Measurements from ENCODE around the gene GAK.
"Not testable (repeated sequence)": the region's sequence is repeated elsewhere in the genome, so short reads cannot be mapped to it uniquely, and the experiment has no call there.

GAK gene

DNA sequence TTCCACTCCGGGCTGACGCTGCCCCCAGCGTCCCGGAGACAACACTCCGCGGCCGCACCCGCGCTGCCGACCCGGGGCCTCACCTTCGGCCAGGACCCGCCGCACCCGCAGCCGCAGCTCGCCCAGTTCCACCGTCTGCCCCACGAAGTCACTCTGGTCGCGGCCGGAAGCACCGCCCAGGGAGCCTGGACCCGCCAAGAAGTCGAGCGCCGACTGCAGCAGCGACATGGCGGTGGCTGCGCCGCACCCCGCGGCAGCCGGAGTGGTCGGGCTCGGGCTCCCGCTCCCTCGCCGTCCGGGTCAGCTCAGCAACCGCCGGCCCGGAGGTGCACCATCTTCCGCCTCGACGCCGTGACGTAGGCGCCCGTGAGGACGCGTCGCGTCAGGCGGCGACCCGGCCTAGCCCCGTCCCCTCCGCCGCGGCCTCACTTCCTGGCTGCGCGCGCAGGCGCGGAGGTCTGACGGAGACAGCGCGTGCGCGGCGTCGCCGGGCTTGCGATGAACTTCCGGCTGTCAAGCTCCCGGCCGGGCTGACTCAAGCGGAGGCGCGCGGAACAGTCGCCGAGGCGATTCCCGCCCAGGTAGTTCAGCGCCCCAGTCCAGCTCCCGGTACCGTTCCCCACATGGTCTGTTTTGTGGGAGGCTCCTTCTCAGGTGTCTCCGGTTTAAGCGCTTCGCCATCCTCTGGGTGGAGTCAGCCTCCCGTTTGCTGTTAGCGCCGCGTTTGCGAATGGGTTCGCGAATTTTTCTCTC lies at the start of gene GAK, which contains the start of gene TMEM175:
GAK (minus strand) TSS at position 357 of the 753 bp plus-strand sequence; CDS start at position 228, 129 bp downstream.
TMEM175 (plus strand) TSS at position 501 of the 753 bp plus-strand sequence. CDS start 15,280 bp downstream, outside the sequence.
- peak within 1 kb of the TSS; percentile 98 for H3K4me3 ChIP-seq (ENCODE audit: low read depth, low read length)
- TF ChIP-seq, protein P1, sequence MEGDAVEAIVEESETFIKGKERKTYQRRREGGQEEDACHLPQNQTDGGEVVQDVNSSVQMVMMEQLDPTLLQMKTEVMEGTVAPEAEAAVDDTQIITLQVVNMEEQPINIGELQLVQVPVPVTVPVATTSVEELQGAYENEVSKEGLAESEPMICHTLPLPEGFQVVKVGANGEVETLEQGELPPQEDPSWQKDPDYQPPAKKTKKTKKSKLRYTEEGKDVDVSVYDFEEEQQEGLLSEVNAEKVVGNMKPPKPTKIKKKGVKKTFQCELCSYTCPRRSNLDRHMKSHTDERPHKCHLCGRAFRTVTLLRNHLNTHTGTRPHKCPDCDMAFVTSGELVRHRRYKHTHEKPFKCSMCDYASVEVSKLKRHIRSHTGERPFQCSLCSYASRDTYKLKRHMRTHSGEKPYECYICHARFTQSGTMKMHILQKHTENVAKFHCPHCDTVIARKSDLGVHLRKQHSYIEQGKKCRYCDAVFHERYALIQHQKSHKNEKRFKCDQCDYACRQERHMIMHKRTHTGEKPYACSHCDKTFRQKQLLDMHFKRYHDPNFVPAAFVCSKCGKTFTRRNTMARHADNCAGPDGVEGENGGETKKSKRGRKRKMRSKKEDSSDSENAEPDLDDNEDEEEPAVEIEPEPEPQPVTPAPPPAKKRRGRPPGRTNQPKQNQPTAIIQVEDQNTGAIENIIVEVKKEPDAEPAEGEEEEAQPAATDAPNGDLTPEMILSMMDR (IDR thresholded peaks at IDR 0.05; ENCODE audit: control insufficient read depth, extremely low read depth, insufficient read depth), result no peak
- peak; percentile 76 for DNase-seq (ENCODE audit: low read depth)

DNA sequence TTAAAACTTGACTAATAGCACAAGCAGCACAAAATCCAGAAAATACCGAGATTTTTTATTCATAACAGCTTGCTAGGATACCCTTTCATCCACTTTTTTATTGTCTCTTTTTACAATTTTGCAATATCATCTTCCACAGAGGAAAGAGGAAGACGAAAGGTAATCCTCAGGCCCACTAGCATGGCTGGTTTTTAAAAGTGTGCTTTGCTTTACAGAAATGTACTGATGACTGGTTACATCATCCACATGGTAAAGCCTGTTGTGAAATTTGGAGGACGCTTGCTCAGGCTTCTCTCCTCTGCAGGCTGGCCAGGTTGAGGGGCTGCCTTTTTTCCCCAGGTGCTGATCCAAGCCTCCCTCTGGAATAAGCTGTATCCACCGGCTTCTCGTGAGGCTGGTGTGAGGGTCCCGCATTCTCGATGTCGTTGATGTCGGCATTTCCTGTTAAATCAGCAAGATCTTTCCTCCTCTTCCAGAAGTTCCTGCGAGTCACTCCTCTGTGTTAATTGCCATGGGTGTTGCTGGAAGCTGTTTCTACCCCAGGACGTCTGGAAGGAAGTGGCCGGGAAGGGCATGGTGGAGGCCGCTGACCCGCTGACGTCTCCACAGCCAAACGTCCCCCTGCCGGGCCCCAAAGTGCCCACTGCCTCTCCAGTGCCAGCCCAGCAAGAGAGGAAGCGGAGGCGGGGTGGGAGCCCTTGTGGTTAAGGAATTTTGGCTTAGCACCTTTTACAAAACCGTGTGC lies 47.0 kb upstream of the GAK start:
- no peak for DNase-seq (ENCODE audit: low read depth)
- H3K4me3 ChIP-seq (ENCODE audit: low read depth, low read length), result no peak overlapping the region
- TF ChIP-seq, protein P1 (IDR thresholded peaks at IDR 0.05; ENCODE audit: control insufficient read depth, extremely low read depth, insufficient read depth), result no peak

DNA sequence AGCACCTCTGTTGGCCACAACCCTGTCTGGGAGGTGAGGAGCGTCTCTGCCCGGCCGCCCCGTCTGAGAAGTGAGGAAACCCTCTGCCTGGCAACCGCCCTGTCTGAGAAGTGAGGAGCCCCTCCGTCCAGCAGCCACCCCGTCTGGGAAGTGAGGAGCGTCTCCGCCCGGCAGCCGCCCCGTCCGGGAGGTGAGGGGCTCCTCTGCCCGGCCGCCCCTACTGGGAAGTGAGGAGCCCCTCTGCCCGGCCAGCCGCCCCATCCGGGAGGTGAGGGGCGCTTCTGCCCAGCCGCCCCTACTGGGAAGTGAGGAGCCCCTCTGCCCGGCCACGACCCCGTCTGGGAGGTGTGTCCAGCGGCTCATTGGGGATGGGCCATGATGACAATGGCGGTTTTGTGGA lies 43.9 kb upstream of the GAK start:
- not testable (repeated sequence) for H3K4me3 ChIP-seq (ENCODE audit: low read depth, low read length); DNase-seq (ENCODE audit: low read depth)

DNA sequence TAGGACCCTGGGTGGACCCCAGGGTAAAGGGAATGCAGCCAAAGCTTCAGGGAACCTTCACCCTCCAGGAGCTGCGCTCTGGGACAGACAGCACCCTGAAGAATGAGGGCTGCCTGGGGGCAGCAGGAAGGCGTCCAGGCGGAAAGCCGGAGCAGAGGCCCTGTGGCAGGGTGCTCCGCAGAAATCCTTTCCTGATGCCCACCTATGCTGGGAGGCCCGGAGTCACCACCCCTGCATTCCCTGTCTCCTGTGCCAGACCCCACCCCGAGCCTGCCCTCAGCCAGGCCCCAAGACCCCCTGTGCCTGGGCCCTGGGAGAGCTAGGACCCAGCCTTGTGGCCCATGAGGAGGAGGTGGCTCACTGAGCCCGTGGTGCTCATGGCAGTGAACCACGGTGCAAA lies 42.6 kb upstream of the GAK start:
- DNase-seq (ENCODE audit: low read depth), result no peak
- no peak overlapping the region for H3K4me3 ChIP-seq (ENCODE audit: low read depth, low read length)
- TF ChIP-seq, protein P1 (IDR thresholded peaks at IDR 0.05; ENCODE audit: control insufficient read depth, extremely low read depth, insufficient read depth), result no peak

DNA sequence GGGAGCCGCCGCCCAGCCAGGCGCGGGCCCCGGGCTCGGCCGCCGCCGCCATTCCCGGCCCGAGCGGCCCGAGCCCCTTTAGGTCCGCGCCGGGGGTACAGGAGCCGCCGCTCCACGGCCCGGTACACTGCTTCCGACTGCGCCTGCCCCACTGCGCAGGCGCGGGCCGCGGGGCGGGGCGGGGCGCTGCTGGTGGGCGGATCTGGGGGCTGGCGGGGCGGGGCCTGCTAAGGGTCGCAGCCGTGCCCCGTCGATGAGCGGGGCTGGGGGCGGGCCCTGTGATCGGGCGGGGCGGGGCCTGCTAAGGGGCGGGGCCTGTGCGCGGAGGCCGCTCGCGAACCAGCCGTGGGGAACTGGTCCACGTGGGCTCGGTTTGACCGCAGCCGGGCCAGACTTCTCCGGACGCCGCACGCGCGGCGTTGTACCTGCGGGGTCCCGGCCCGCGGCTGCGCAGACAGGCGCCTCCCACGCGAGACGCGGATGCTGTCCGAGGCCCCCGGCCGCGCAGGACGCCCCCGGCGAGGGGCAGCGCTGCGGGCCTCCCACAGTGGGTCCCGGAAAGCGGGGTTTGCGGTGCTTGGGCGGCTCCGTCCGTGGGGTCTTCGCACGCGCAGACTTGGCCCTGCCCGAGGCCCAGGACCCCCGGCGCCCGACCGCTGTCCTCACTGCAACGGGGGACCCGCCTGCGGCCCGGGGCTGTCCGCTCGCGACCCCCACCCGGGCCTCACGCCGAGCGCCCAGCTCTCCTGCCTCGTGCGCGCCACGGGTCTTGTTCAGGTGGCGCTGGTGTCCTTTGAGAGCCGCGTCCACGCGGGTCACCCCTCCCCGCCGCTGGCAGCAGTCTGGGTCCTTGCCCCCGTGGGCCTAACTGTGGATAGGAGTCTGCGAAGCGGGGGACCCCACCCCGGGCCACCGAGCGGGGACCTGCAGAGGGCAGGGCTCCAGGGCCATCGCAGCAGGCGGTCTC lies 41.6 kb upstream of the GAK start, which contains the start of gene DGKQ:
DGKQ (minus strand) TSS at position 139 of the 967 bp plus-strand sequence; CDS start at position 52, 87 bp downstream.
- TF ChIP-seq, protein P1 (IDR thresholded peaks at IDR 0.05; ENCODE audit: control insufficient read depth, extremely low read depth, insufficient read depth), result no peak
- peak within 1 kb of the TSS; percentile 75 for H3K4me3 ChIP-seq (ENCODE audit: low read depth, low read length)
- no peak for DNase-seq (ENCODE audit: low read depth)

DNA sequence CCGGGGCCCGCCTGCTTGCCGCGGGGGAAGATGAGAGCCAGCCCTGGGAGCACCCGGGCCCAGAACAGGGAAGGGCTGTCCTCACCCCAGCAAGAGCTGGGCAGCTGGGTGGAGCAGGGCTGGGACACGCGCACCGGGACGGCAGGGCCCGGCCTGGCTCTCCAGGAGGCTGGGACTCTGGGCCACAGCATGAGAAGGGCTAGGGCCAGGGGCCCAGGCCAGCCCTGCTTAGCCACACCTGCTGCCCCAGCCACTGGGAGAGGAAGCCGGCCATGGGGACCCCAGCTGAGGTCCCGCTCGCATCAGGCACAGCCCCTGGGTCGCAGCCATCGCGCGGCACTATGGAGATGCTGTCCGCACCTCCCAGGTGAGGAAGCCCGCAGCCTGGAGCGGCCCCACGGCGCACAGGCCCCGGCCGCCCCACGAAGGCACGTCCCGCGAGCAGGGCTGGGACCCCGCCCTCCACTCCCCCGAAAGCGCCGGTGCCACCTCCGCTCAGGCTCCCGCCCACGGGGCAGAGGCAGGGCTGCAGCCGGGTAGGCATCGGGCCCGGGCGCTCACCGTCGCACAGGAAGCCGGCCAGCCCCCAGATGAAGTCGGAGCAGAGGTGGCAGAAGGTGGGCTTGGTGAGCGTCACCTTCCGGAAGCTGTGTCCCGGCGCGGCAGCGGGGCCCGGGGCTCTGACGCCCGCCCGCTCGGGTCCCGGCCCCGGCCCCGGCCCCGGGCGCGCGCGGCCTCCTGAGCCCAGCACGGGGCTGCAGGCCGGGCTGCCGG lies 40.7 kb upstream of the GAK start:
- no peak for DNase-seq (ENCODE audit: low read depth)
- TF ChIP-seq, protein P1 (IDR thresholded peaks at IDR 0.05; ENCODE audit: control insufficient read depth, extremely low read depth, insufficient read depth), result no peak
- peak overlapping the region; percentile 75 for H3K4me3 ChIP-seq (ENCODE audit: low read depth, low read length)

Data from LNCaP clone FGC (cell line).